ENCODE results near the gene RTN4RL2. TPM values are rescaled to one million over a fixed set of nuclear protein-coding genes. Genes with fewer than 3 reads are reported as not detected.

RTN4RL2 gene
- total and polyA plus RNA-seq, 10 of the 15 experiments (the other 5 are each of a cell fraction or from before 2014, with no cell fraction given) = 0.14 to 1.1 (median 0.52) TPM; not detected in 4

DNA sequence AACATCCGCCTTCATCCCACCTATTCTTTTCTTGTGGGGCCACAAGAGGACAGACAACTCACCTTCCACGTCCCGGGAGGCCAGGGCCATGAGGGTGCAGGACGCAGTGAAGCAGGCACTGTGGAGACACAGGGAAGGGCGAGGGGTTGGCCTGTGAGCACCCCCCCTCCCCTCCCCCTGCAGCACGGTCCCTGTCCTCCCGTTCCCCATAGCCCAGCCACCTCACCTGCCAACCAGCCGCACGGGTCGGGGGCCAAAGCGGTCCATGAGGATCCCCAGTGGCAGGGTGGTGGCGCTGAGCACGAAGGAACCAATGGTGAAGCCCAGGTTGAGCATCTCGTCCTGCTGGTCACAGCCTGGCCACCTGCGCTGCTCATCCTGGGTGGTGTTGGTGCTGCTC is 40.6 kb downstream of the RTN4RL2 start:
- ChIA-PET SMC1A (ENCODE audit: uncharacterized antibody, unreplicated experiment) (no interaction called here), CTCF (interaction anchor here (1.6 kb wide), 1 partner anchor 26 kb away, joined by 6 read pairs; no protein-coding TSS in a partner anchor), RAD21 (ENCODE audit: unreplicated experiment) (no interaction called here), POLR2A (no interaction called here)
- no TSS peak for BruUV-seq (replicated peaks)
- TF ChIP-seq ZZZ3 (IDR thresholded peaks at IDR 0.05; ENCODE audit: control insufficient read depth, insufficient read length, low read depth) = no peak
- TF ChIP-seq SREBF2 (IDR thresholded peaks at IDR 0.05; ENCODE audit: low read length) = no peak
- no peak for TF ChIP-seq PAX8 (IDR thresholded peaks at IDR 0.05)
- TF ChIP-seq BCL11A (IDR thresholded peaks at IDR 0.05; ENCODE audit: low read depth, low read length) = no peak
- no peak for TF ChIP-seq CREM (IDR thresholded peaks at IDR 0.05; ENCODE audit: low read depth)
- TF ChIP-seq BMI1 (IDR thresholded peaks at IDR 0.05; ENCODE audit: borderline replicate concordance) = no peak
- TF ChIP-seq RELA (IDR thresholded peaks at IDR 0.05; ENCODE audit: borderline replicate concordance, partially characterized antibody) = no peak
- no peak for TF ChIP-seq CEBPB (IDR thresholded peaks at IDR 0.05; ENCODE audit: borderline replicate concordance in 1 of 2, low read depth in 2 of 2, low read length in 2 of 2)
- no peak for TF ChIP-seq CBX3 (IDR thresholded peaks at IDR 0.05; ENCODE audit: borderline replicate concordance, low read depth)
- Histone ChIP-seq H3K9me3 (replicated peaks; ENCODE audit: control insufficient read depth, insufficient read depth, low read length) (no peaks in the 10 kb centered on the region), H4K20me1 (ENCODE audit: control insufficient read depth, insufficient read depth) (peaks cover 3% of the 10 kb centered on the region; the same call in 1 of the 2 replicates), H3K36me3 (ENCODE audit: control insufficient read depth in 2 of 2, insufficient read depth in 2 of 2, low read length in 1 of 2) (peaks cover 3% of the 10 kb centered on the region in 2 experiments; a peak in 3 of 4 replicates), H3K27ac (ENCODE audit: control insufficient read depth, insufficient read depth) (no peak overlapping the region), H3K79me2 (ENCODE audit: control insufficient read depth, insufficient read depth, low read length) (no peaks in the 10 kb centered on the region), H3K4me1 (ENCODE audit: control insufficient read depth, insufficient read depth, low read length) (no peaks in the 10 kb centered on the region), H3K4me3 (no peak overlapping the region), H3K9ac (ENCODE audit: control insufficient read depth, insufficient read depth, low read length) (no peak overlapping the region), H3K27me3 (replicated peaks in 1 of 2; ENCODE audit: control insufficient read depth in 2 of 2, insufficient read depth in 2 of 2, low read length in 1 of 2) (no peaks in the 10 kb centered on the region), H3K4me2 (ENCODE audit: control insufficient read depth, insufficient read depth) (no peak overlapping the region), H2AFZ (ENCODE audit: control insufficient read depth, low read depth, low read length) (no peak overlapping the region)
- DNase-seq (ENCODE audit: low read depth, low spot score) (no peak), FAIRE-seq (no peak), ATAC-seq (no peak)
- intact Hi-C loops (cut with micrococcal nuclease; ENCODE audit: unreplicated experiment) (no loop called here), in situ Hi-C loops (cut with MboI) (no loop called here)
- 98% methylated on average over 10 of the region's 15 CpGs for WGBS (ENCODE audit: insufficient coverage, insufficient replicate concordance, low lambda C conversion rate, missing lambda C conversion rate)

DNA sequence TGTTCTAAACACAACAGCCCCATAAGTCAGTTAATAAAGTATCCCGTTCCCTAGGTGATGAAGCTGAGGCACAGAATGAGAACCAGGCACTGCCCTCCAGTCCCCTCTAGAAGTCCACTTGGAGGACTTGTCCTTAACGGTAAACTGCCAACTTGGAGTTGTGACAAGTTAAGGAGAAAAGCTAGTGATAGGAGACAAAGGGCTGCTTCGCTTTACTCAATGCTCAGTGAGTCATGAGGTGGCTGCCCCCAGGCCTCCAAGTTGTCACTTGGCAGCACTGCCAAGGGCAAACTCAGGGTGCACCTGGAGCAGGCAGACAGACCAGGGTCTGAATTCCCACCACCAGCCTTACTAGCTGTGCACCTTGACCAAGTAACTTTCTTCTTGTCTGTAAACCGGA is 41.6 kb downstream of the RTN4RL2 start:
- H3K79me2 ChIP-seq (ENCODE audit: control insufficient read depth, insufficient read depth, low read length) = no peaks in the 10 kb centered on the region
- WGBS (ENCODE audit: insufficient coverage, insufficient replicate concordance, low lambda C conversion rate, missing lambda C conversion rate) = 99% methylated on average over 4 of the region's 4 CpGs
- POLR2A ChIA-PET = no interaction called here
- no peaks in the 10 kb centered on the region for H3K27me3 ChIP-seq (replicated peaks in 1 of 2; ENCODE audit: control insufficient read depth in 2 of 2, insufficient read depth in 2 of 2, low read length in 1 of 2)
- H3K9me3 ChIP-seq (replicated peaks; ENCODE audit: control insufficient read depth, insufficient read depth, low read length) = no peaks in the 10 kb centered on the region
- H3K27ac ChIP-seq (ENCODE audit: control insufficient read depth, insufficient read depth) = no peak overlapping the region
- H3K4me3 ChIP-seq = no peak overlapping the region
- RAD21 ChIA-PET (ENCODE audit: unreplicated experiment) = interaction anchor here (1.8 kb wide), 1 partner anchor 8 kb away, joined by 5 read pairs; no protein-coding TSS in a partner anchor
- DNase-seq (ENCODE audit: low read depth, low spot score) = no peak
- H3K4me1 ChIP-seq (ENCODE audit: control insufficient read depth, insufficient read depth, low read length) = no peaks in the 10 kb centered on the region
- no peak for ATAC-seq
- BruUV-seq (replicated peaks) = no TSS peak
- FAIRE-seq = no peak
- in situ Hi-C loops (cut with MboI) = no loop called here
- H3K36me3 ChIP-seq (ENCODE audit: control insufficient read depth in 2 of 2, insufficient read depth in 2 of 2, low read length in 1 of 2) = peaks cover 3% of the 10 kb centered on the region in 2 experiments; a peak in 3 of 4 replicates
- intact Hi-C loops (cut with micrococcal nuclease; ENCODE audit: unreplicated experiment) = no loop called here
- peaks cover 3% of the 10 kb centered on the region; the same call in 1 of the 2 replicates for H4K20me1 ChIP-seq (ENCODE audit: control insufficient read depth, insufficient read depth)
- H3K4me2 ChIP-seq (ENCODE audit: control insufficient read depth, insufficient read depth) = no peak overlapping the region
- CTCF ChIA-PET = interaction anchor here (0.9 to 2.1 kb wide), 7 partner anchors 8 to 45 kb away, joined by 3 to 16 read pairs (median 6); no protein-coding TSS in a partner anchor
- SMC1A ChIA-PET (ENCODE audit: uncharacterized antibody, unreplicated experiment) = interaction anchor here (0.8 to 1.2 kb wide), 3 partner anchors 9 to 162 kb away, joined by 3 to 4 read pairs (median 3); no protein-coding TSS in a partner anchor
- TF ChIP-seq RFX5 (IDR thresholded peaks at IDR 0.05; ENCODE audit: low read depth, low read length) = no peak
- TF ChIP-seq MTA2 (IDR thresholded peaks at IDR 0.05; ENCODE audit: low read depth) = no peak
- no peak for TF ChIP-seq JUND (IDR thresholded peaks at IDR 0.05; ENCODE audit: low read depth, low read length)
- no peak for TF ChIP-seq STAT3 (IDR thresholded peaks at IDR 0.05; ENCODE audit: low read depth, low read length)
- no peak for TF ChIP-seq SMAD1 (IDR thresholded peaks at IDR 0.05; ENCODE audit: low read depth, partially characterized antibody)
- no peak for TF ChIP-seq POU2F2 (IDR thresholded peaks at IDR 0.05; ENCODE audit: borderline replicate concordance, low read depth, low read length)
- TF ChIP-seq IKZF1 (conservative IDR thresholded peaks at IDR 0.05) = no peak
- no peak for TF ChIP-seq FOXM1 (IDR thresholded peaks at IDR 0.05; ENCODE audit: low read depth, low read length)
- TF ChIP-seq MEF2B (IDR thresholded peaks at IDR 0.05; ENCODE audit: partially characterized antibody, poor library complexity, severe bottlenecking) = no peak
- TF ChIP-seq TAF1 (IDR thresholded peaks at IDR 0.05; ENCODE audit: borderline replicate concordance, low read depth, low read length) = no peak
- H3K9ac ChIP-seq (ENCODE audit: control insufficient read depth, insufficient read depth, low read length) = no peak overlapping the region
- H2AFZ ChIP-seq (ENCODE audit: control insufficient read depth, low read depth, low read length) = no peak overlapping the region

Measured in GM12878 (cell line).